GM10248 (cell line): ENCODE measurements around the gene EMC8.

Experiments
- CTCF ChIA-PET: fragments of 300-600 bp; sonication (Branson Sonifier 250); formaldehyde crosslinking; extraction: SDS; loops from one replicate; lab custom pipeline; 2021; ENCODE audit warnings: antibody characterized with exemption; lab: Yijun Ruan, JAX
- POLR2A ChIA-PET: fragments of 350-650 bp; sonication (Branson Sonifier 250); formaldehyde crosslinking; extraction: SDS; loops from one replicate; lab custom pipeline; 2020; ENCODE audit warnings: antibody characterized with exemption; lab: Yijun Ruan, JAX
- DNase-seq: peaks from one replicate; pipeline ENCODE4 v3.0.0; 2012; ENCODE audit errors: extremely low spot score
- TF ChIP-seq, protein P1 (sequence below): IDR thresholded peaks from 2 replicates; pipeline ENCODE4 v1.5.1; 2012; ENCODE audit warnings: mild to moderate bottlenecking, low read depth; ENCODE audit errors: extremely low read depth, missing control alignments, control extremely low read depth

EMC8 gene

DNA sequence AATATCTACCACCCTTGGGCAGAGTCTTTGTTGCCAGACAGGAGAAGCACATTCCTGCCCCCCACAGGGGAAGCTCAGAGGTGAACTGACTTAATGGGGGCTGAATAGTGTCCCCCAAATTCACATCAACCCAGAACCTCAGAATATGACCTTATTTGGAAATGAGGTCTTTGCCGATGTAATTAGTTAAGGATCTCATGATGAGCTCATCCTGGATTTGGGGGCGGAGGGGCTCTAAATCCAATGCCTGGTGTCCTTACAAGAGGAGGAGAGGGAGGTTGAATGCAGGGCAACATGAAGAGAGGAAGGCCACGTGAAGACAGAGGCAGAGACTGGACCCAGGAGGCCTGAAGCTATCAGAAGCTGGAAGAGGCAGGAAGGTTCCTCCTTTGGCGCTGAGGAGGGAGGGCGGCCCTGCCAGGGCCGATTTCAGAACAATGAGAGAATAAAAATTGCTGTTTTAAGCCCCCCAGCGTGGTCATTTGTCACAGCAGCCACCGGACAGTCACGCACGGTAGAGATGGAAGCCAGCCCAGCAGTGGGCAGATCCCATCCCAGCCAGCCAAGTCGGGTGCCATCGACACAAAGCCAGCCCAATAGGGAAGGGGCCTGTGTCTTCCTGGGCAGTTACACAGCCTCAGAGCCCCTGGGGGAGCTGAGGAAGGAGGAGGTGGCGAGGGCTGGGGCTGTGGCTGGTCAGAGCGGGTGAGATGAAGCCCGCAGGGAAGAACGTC lies 69.7 kb downstream of the EMC8 start:
- POLR2A ChIA-PET: no interaction called here
- TF ChIP-seq, protein P1, sequence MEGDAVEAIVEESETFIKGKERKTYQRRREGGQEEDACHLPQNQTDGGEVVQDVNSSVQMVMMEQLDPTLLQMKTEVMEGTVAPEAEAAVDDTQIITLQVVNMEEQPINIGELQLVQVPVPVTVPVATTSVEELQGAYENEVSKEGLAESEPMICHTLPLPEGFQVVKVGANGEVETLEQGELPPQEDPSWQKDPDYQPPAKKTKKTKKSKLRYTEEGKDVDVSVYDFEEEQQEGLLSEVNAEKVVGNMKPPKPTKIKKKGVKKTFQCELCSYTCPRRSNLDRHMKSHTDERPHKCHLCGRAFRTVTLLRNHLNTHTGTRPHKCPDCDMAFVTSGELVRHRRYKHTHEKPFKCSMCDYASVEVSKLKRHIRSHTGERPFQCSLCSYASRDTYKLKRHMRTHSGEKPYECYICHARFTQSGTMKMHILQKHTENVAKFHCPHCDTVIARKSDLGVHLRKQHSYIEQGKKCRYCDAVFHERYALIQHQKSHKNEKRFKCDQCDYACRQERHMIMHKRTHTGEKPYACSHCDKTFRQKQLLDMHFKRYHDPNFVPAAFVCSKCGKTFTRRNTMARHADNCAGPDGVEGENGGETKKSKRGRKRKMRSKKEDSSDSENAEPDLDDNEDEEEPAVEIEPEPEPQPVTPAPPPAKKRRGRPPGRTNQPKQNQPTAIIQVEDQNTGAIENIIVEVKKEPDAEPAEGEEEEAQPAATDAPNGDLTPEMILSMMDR: no peak
- CTCF ChIA-PET: interaction anchor here (1.8 to 1.9 kb wide), 2 partner anchors 10 to 12 kb away, joined by 7 to 9 read pairs; no protein-coding TSS in a partner anchor
- no peak for DNase-seq

- no peak for DNase-seq
- CTCF ChIA-PET: interaction anchor here (1.2 to 1.8 kb wide), 2 partner anchors 9 to 36 kb away, joined by 3 to 9 read pairs; no protein-coding TSS in a partner anchor
- TF ChIP-seq, protein P1: no peak
- POLR2A ChIA-PET: no interaction called here
Measured at GRCh38 chr16:85728879-85729278, 70.5 kb downstream of the EMC8 start.
